SK-N-SH (cell line): Measurements from ENCODE around the gene ZSCAN16.

Experiments used
- EP300 ChIP-seq, 2 experiments: IDR thresholded peaks; 2 replicates each; pipeline versions ENCODE4 v1.4.0 to v1.6.1; 2012; ENCODE audit warnings: borderline replicate concordance in 1 of 2, low read depth in 1 of 2, low read length in 1 of 2
- EZH2phosphoT487 ChIP-seq: fragments of 200-600 bp; sonication (generic); IDR thresholded peaks from 2 replicates; pipeline ENCODE4 v1.6.1; 2017; ENCODE audit warnings: low read depth, mixed run types, mild to moderate bottlenecking, antibody characterized with exemption, moderate library complexity, borderline replicate concordance
- POLR2AphosphoS5 ChIP-seq: IDR thresholded peaks from 2 replicates; pipeline ENCODE4 v1.6.1; 2012; ENCODE audit warnings: low read depth, low read length
- RCOR1 ChIP-seq: fragments of 150-350 bp; IDR thresholded peaks from 2 replicates; pipeline ENCODE4 v1.6.1; 2017; ENCODE audit warnings: antibody characterized with exemption, low read length
- RXRA ChIP-seq: IDR thresholded peaks from 2 replicates; pipeline ENCODE4 v1.4.0; 2012; ENCODE audit warnings: low read depth, mild to moderate bottlenecking, borderline replicate concordance
- SMC3 ChIP-seq: IDR thresholded peaks from 2 replicates; pipeline ENCODE4 v1.6.1; 2012; ENCODE audit warnings: low read depth, low read length, improper control_type of control experiment
- TAF1 ChIP-seq: IDR thresholded peaks from 2 replicates; pipeline ENCODE4 v1.6.1; 2012; ENCODE audit warnings: low read depth, mild to moderate bottlenecking, low read length, moderate library complexity, borderline replicate concordance
- TF ChIP-seq, protein P1 (sequence below): fragments of 200-600 bp; sonication (generic); IDR thresholded peaks from 2 replicates; pipeline ENCODE4 v1.6.1; 2017; ENCODE audit warnings: antibody characterized with exemption, mild to moderate bottlenecking, moderate library complexity
- TF ChIP-seq, protein P2 (sequence below): IDR thresholded peaks from 2 replicates; pipeline ENCODE4 v1.6.1; 2012; ENCODE audit warnings: mild to moderate bottlenecking, low read depth, low read length, moderate library complexity

DNA sequence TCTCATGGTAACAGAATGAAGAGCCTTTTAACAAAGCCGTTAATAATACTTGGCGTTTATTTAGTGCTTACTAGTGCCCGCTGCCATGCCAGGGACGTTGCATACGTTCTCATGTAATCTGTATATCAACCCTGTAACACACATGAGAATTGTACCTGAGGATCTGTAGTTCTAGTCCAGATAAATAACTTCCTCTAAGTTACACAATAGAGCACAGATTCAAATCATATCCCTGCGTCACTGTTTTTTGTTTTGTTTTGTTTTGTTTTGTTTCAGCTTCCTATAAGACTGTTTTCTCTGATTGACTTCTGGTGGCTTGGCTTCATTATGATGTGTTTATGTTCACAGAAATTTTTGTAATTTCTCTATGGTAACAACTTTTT is 553 bp downstream of the ZSCAN16 start:
- TF ChIP-seq, protein P1, sequence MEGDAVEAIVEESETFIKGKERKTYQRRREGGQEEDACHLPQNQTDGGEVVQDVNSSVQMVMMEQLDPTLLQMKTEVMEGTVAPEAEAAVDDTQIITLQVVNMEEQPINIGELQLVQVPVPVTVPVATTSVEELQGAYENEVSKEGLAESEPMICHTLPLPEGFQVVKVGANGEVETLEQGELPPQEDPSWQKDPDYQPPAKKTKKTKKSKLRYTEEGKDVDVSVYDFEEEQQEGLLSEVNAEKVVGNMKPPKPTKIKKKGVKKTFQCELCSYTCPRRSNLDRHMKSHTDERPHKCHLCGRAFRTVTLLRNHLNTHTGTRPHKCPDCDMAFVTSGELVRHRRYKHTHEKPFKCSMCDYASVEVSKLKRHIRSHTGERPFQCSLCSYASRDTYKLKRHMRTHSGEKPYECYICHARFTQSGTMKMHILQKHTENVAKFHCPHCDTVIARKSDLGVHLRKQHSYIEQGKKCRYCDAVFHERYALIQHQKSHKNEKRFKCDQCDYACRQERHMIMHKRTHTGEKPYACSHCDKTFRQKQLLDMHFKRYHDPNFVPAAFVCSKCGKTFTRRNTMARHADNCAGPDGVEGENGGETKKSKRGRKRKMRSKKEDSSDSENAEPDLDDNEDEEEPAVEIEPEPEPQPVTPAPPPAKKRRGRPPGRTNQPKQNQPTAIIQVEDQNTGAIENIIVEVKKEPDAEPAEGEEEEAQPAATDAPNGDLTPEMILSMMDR: no peak
- TF ChIP-seq EZH2phosphoT487 (no peak), SMC3 (no peak), RXRA (no peak), TAF1 (no peak), EP300 (IDR thresholded peaks at IDR 0.05; ENCODE audit: borderline replicate concordance in 1 of 2, low read depth in 1 of 2, low read length in 1 of 2) (no peak), POLR2AphosphoS5 (no peak), RCOR1 (no peak)
- TF ChIP-seq, protein P2, sequence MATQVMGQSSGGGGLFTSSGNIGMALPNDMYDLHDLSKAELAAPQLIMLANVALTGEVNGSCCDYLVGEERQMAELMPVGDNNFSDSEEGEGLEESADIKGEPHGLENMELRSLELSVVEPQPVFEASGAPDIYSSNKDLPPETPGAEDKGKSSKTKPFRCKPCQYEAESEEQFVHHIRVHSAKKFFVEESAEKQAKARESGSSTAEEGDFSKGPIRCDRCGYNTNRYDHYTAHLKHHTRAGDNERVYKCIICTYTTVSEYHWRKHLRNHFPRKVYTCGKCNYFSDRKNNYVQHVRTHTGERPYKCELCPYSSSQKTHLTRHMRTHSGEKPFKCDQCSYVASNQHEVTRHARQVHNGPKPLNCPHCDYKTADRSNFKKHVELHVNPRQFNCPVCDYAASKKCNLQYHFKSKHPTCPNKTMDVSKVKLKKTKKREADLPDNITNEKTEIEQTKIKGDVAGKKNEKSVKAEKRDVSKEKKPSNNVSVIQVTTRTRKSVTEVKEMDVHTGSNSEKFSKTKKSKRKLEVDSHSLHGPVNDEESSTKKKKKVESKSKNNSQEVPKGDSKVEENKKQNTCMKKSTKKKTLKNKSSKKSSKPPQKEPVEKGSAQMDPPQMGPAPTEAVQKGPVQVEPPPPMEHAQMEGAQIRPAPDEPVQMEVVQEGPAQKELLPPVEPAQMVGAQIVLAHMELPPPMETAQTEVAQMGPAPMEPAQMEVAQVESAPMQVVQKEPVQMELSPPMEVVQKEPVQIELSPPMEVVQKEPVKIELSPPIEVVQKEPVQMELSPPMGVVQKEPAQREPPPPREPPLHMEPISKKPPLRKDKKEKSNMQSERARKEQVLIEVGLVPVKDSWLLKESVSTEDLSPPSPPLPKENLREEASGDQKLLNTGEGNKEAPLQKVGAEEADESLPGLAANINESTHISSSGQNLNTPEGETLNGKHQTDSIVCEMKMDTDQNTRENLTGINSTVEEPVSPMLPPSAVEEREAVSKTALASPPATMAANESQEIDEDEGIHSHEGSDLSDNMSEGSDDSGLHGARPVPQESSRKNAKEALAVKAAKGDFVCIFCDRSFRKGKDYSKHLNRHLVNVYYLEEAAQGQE: no peak
